Heart right ventricle (tissue), 16 donors: ENCODE results near the gene RMDN2. TPM values are rescaled to one million over a fixed set of nuclear protein-coding genes. Genes with fewer than 3 reads are reported as not detected.

Source experiments
- ATAC-seq, 8 donors: fragments of 200-7000 bp; cut with Tn5 transposase; one replicate each; pipeline ENCODE4 v1.9.1; 2020; ENCODE audit warnings: mild to moderate bottlenecking in 8 of 8, moderate library complexity in 8 of 8, moderate number of reproducible peaks in 1 of 8
- DNase-seq, 2 donors: peaks; one replicate each; pipeline ENCODE4 v3.0.0-alpha.2; 2020
- H3K27ac ChIP-seq, 10 donors: fragments of 200-600 bp; sonication (generic) in 2 of 10; one replicate each; pipeline versions ENCODE4 v1.5.0 to v1.8.0; 2020 to 2022; ENCODE audit warnings: mild to moderate bottlenecking in 3 of 10
- H3K27me3 ChIP-seq, 7 donors: fragments of 200-600 bp; one replicate each; pipeline ENCODE4 v1.8.0; 2021 to 2022; ENCODE audit warnings: mild to moderate bottlenecking in 2 of 7
- H3K36me3 ChIP-seq, 9 donors: fragments of 200-600 bp; sonication (generic) in 1 of 9; one replicate each; pipeline versions ENCODE4 v1.5.0 to v1.8.0; 2020 to 2022; ENCODE audit warnings: mild to moderate bottlenecking in 2 of 9
- H3K4me1 ChIP-seq, 9 donors: fragments of 200-600 bp; sonication (generic) in 1 of 9; one replicate each; pipeline versions ENCODE4 v1.5.0 to v1.8.0; 2020 to 2022; ENCODE audit warnings: mild to moderate bottlenecking in 4 of 9
- H3K4me3 ChIP-seq, 10 donors: fragments of 200-600 bp; sonication (generic) in 2 of 10; one replicate each; pipeline versions ENCODE4 v1.5.0 to v1.8.0; 2020 to 2022; ENCODE audit warnings: mild to moderate bottlenecking in 7 of 10, moderate library complexity in 2 of 10
- H3K9me3 ChIP-seq, 11 donors: fragments of 200-600 bp in 10 of 11; sonication (generic) in 2 of 11; one replicate each; pipeline versions ENCODE4 v1.5.0 to v1.8.0; 2013 to 2022; ENCODE audit warnings: mild to moderate bottlenecking in 2 of 11, control low read depth in 1 of 11, moderate library complexity in 1 of 11
- WGBS, 2 donors: extraction: QIAGEN DNeasy Blood & Tissue Kit; methylation state at CpG; one replicate each; pipeline ENCODE4 v1.1.7; 2013; ENCODE audit warnings: inconsistent platforms in 1 of 2; 5-methylcytosine and 5-hydroxymethylcytosine counted together
- intact Hi-C, 10 donors: fragments of 100-400 bp; cut with DNase I; formaldehyde crosslinking; loops; one replicate each; pipeline versions ENCODE4 v1.11.1 to v1.14.2; 2022
- polyA plus RNA-seq, 2 donors: library from polyadenylated mRNA; stranded (reverse); fragments of 200-250 nt; gene quantifications; one replicate each; pipeline ENCODE4 v1.2.3, GENCODE V29; 2013
- total RNA-seq, 10 donors: library from RNA; stranded (reverse); fragmentation: NEBNext Ultra II Directional in 3 of 10; extraction: Animal tissue kit (Norgen Biotek cat#: 25700) in 3 of 10; gene quantifications; one replicate each; pipeline versions ENCODE4 v1.2.1 to v1.2.4, GENCODE V29; 2021 to 2023
- TF ChIP-seq, protein P1 (sequence below), 9 donors: fragments of 200-600 bp; sonication (generic) in 2 of 9; IDR thresholded peaks; one replicate each; pipeline versions ENCODE4 v1.5.0 to v1.8.0; 2021 to 2022; ENCODE audit warnings: antibody characterized with exemption in 9 of 9, mild to moderate bottlenecking in 5 of 9, moderate library complexity in 1 of 9
- donor health status: Arrhythmogenic right ventricular cardiomyopathy.
- donor health status: ischemic (EF 13 %, LVEDD 7.1; RV severe dilation, severe dysfunction).
- donor health status: healthy with polysubstance abuse.
- donor health status: DM: no; HTN: yes; CAD: no.
- donor health status: DM: no; HTN: no; CAD: no.
- donor health status: ischemic (EF 25% LVEDD 6.9; RV normal size, moderate dysfunction).
- donor health status: ischemic (EF 25% LVEDD 5.7; RV mildly dilated, moderate dysfunction).
- donor health status: healthy.
- donor health status: DM: yes; HTN: yes; CAD: no.
- donor health status: Ischemic cardiomyopathy.
- donor health status: ischemic (EF 35%, LVEDD 5.7; RV mildly dilated, moderate dysfunction).
- donor health status: nonischemic (EF 11% LVEDD 7.7; RV severe dilation, severe dysfunction).
- donor health status: DM: yes; HTN: yes; CAD: no.
- donor health status: PGD.
- donor health status: ischemic (EF 29% LVEDD 5.4; RV normal size, mild dysfunction).
- donor health status: nonischemic (EF 23%, LVEDD 6.1; RV moderate dilation, normal function).

The RMDN2 gene
- total and polyA plus RNA-seq, 12 donors, result 2.5 to 8.5 (median 4.9) TPM

DNA sequence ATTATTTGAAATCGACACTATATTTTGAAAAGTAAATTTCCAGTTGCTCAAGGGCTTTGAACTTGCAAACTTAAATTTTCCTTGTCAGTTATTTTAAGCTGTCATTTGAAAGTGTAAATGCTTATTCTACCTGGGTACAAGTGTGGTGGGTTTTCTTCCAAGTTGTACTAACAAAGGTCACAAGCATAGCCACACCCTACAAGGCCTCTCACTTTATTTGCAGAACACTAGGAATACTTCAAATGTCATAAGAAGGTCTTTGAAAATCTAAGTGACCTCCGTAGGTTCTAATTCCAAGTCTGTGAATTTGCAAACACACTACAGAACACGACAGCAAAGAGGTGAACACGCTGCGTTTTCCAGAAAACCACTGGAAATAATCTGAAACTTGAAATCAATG lies 9.3 kb upstream of the RMDN2 start:
- ATAC-seq, result no peak
- 60 to 65% methylated on average over 5 of the region's 5 CpGs for WGBS, 2 donors
- Histone ChIP-seq H3K27ac (peak overlapping the region in 2 of 10 donors; percentile 20 to 32), H3K4me1 (peaks cover 0 to 29% (median 19%) of the 10 kb centered on the region in 9 donors), H3K9me3 (no peaks in the 10 kb centered on the region), H3K4me3 (no peak overlapping the region), H3K36me3 (no peaks in the 10 kb centered on the region), H3K27me3 (no peaks in the 10 kb centered on the region)
- no peak for DNase-seq
- intact Hi-C loops, result loop anchor here in 1 of 10 donors (10.0 kb wide), 1 partner anchor 359 kb away; no protein-coding TSS in a partner anchor
- TF ChIP-seq, protein P1, sequence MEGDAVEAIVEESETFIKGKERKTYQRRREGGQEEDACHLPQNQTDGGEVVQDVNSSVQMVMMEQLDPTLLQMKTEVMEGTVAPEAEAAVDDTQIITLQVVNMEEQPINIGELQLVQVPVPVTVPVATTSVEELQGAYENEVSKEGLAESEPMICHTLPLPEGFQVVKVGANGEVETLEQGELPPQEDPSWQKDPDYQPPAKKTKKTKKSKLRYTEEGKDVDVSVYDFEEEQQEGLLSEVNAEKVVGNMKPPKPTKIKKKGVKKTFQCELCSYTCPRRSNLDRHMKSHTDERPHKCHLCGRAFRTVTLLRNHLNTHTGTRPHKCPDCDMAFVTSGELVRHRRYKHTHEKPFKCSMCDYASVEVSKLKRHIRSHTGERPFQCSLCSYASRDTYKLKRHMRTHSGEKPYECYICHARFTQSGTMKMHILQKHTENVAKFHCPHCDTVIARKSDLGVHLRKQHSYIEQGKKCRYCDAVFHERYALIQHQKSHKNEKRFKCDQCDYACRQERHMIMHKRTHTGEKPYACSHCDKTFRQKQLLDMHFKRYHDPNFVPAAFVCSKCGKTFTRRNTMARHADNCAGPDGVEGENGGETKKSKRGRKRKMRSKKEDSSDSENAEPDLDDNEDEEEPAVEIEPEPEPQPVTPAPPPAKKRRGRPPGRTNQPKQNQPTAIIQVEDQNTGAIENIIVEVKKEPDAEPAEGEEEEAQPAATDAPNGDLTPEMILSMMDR (IDR thresholded peaks at IDR 0.05), result no peak

DNA sequence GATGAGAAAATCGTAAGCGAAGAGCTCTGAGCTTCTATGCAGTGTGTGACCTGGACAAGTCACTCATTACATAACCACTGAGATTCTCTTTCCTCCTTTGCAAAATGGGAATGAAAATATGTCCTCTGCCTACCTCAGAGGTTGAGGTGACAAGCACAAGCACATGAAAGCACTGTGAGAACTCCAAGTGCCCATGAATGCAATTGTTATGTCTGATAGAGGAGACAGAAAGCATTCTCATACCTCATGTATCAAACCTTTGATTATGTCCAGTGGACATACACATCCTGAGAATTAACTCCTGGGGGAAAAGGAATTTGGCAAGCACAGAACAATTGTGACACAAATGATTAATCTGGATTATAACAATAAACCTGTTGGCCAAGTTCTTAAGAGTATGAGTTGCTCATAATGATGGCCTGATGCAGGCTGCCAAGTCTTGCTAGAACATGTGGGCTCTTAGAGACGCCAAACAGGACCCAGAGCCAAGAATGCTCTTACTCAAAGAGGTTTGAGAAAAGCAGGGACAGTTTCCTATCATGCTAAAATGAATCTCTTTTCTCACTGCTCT lies 8.5 kb upstream of the RMDN2 start:
- Histone ChIP-seq H3K27ac (peak overlapping the region in 6 of 10 donors; percentile 2 to 59 (median 17)), H3K4me1 (peaks cover 0 to 29% (median 19%) of the 10 kb centered on the region in 9 donors), H3K36me3 (no peaks in the 10 kb centered on the region), H3K4me3 (no peak overlapping the region), H3K9me3 (no peaks in the 10 kb centered on the region), H3K27me3 (no peaks in the 10 kb centered on the region)
- 23 to 30% methylated on average over 3 of the region's 3 CpGs for WGBS, 2 donors
- ATAC-seq (peak; percentile 53 to 92 (median 87)), DNase-seq (peak in 1 of 2 donors; percentile 39)
- intact Hi-C loops, result loop anchor here in 1 of 10 donors (10.0 kb wide), 1 partner anchor 358 kb away; no protein-coding TSS in a partner anchor
- TF ChIP-seq, protein P1 (IDR thresholded peaks at IDR 0.05), result no peak

- Histone ChIP-seq H3K9me3 (no peaks in the 10 kb centered on the region), H3K4me3 (no peak overlapping the region), H3K27ac (peak overlapping the region in 2 of 10 donors; percentile 13 to 59), H3K36me3 (no peaks in the 10 kb centered on the region), H3K27me3 (no peaks in the 10 kb centered on the region), H3K4me1 (peaks cover 0 to 29% (median 19%) of the 10 kb centered on the region in 9 donors)
- intact Hi-C loops, result loop anchor here in 1 of 10 donors (10.0 kb wide), 1 partner anchor 357 kb away; no protein-coding TSS in a partner anchor
- TF ChIP-seq, protein P1 (IDR thresholded peaks at IDR 0.05), result no peak
- no peak for ATAC-seq
- 90 to 91% methylated on average over 9 of the region's 9 CpGs for WGBS, 2 donors
- DNase-seq, result no peak
Measured at GRCh38 chr2:37917281-37918228, 7.5 kb upstream of the RMDN2 start.

DNA sequence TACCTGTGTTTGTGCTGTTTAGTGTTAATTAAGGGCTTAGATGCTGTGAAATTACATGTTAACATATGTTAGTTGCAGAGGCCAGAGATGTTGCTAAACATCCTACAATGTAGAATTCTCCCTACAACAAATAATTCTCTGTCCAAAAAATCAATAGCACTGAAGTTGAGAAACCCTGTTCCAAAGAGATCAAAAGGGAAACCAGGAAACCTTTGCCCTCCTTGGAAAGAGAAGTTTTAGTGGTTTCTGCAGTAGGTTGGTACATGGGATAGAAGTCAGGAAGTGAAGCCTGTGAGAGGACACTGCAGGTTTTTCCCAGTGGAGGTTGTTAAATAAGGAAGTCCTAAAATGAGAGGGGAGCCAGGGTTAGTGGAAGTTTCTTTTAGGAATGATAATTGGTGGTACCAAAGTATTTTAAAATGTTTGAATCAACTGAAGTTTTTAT lies 6.3 kb upstream of the RMDN2 start:
- TF ChIP-seq, protein P1 (IDR thresholded peaks at IDR 0.05), result no peak
- no peaks in the 10 kb centered on the region for H3K27me3 ChIP-seq
- no peaks in the 10 kb centered on the region for H3K36me3 ChIP-seq
- H3K4me3 ChIP-seq, result no peak overlapping the region
- no peak for DNase-seq
- no peaks in the 10 kb centered on the region for H3K9me3 ChIP-seq
- intact Hi-C loops, result loop anchor here in 1 of 10 donors (10.0 kb wide), 1 partner anchor 356 kb away; no protein-coding TSS in a partner anchor
- H3K4me1 ChIP-seq, result peaks cover 0 to 29% (median 19%) of the 10 kb centered on the region in 9 donors
- ATAC-seq, result no peak
- H3K27ac ChIP-seq, result no peak overlapping the region
